Activated naive CD4-positive, alpha-beta T cell treated with anti-CD3 and anti-CD28 coated beads for 36 hours (primary cell): ENCODE data around the gene NALCN. TPM values are rescaled to one million over a fixed set of nuclear protein-coding genes. Genes with fewer than 3 reads are reported as not detected.

Experiments used
- CTCF ChIA-PET: fragments of 350-600 bp; sonication (Branson Sonifier 250); formaldehyde crosslinking; loops from one replicate; lab custom pipeline; 2021; ENCODE audit warnings: antibody characterized with exemption; lab: Charles Lee
- DNase-seq: peaks from one replicate; pipeline ENCODE4 v3.0.0-alpha.2; 2020
- H3K27ac Mint-ChIP-seq: one replicate; pipeline ENCODE4 v1.8.0; 2021; ENCODE audit warnings: mild to moderate bottlenecking, mixed read lengths
- H3K27me3 Mint-ChIP-seq: one replicate; pipeline ENCODE4 v1.8.0; 2021; ENCODE audit warnings: low read depth, mixed read lengths
- H3K36me3 Mint-ChIP-seq: one replicate; pipeline ENCODE4 v1.8.0; 2021; ENCODE audit warnings: low read depth, mixed read lengths
- H3K4me1 Mint-ChIP-seq: one replicate; pipeline ENCODE4 v1.8.0; 2021; ENCODE audit warnings: low read depth, mixed read lengths
- H3K4me3 Mint-ChIP-seq: one replicate; pipeline ENCODE4 v1.8.0; 2021; ENCODE audit warnings: mild to moderate bottlenecking, moderate library complexity, mixed read lengths
- H3K9me3 Mint-ChIP-seq: one replicate; pipeline ENCODE4 v1.8.0; 2021; ENCODE audit warnings: mixed read lengths
- intact Hi-C: fragments of 100-400 bp; cut with micrococcal nuclease; formaldehyde crosslinking; loops from one replicate; pipeline ENCODE4 v1.15.1; 2023
- total RNA-seq, 2 experiments: library from RNA; stranded (reverse); gene quantifications; one replicate each; pipeline ENCODE4 v1.2.3, GENCODE V29; 2021

NALCN gene
- total RNA-seq, 2 experiments from 2014 or later: not detected

DNA sequence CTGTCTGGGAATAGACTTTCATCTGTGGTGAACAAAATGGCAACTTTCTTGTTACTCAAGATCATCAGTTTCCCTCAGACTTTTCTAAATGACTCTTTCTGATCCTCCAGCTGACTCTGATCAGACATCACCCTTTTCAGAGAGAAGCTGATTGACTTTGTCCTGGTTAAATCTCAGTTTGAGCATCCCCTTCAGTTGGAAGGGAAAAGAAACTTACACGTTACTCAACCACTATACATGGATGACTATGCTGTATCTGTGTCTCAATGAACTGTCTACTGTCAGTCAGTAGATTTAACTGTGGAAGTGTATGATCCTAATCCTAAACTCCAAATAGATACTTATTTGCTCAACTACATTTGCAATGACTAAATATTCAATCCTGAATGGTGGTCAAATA, 118.5 kb downstream of the NALCN start:
- no peak overlapping the region for H3K27ac Mint-ChIP-seq
- no peaks in the 10 kb centered on the region for H3K27me3 Mint-ChIP-seq
- H3K9me3 Mint-ChIP-seq: peaks cover 6% of the 10 kb centered on the region
- no peaks in the 10 kb centered on the region for H3K36me3 Mint-ChIP-seq
- no peaks in the 10 kb centered on the region for H3K4me1 Mint-ChIP-seq
- no peak for DNase-seq
- CTCF ChIA-PET: interaction anchor here (1.3 kb wide), 1 partner anchor 142 kb away, joined by 4 read pairs; no protein-coding TSS in a partner anchor
- H3K4me3 Mint-ChIP-seq: no peak overlapping the region
- intact Hi-C loops: loop anchor here (1.0 kb wide), 1 partner anchor 147 kb away; no protein-coding TSS in a partner anchor

GRCh38 chr13:101292711-101293110, 123.6 kb downstream of the NALCN start:
- no peaks in the 10 kb centered on the region for H3K36me3 Mint-ChIP-seq
- intact Hi-C loops: no loop called here
- H3K27me3 Mint-ChIP-seq: peaks cover 10% of the 10 kb centered on the region
- CTCF ChIA-PET: no interaction called here
- no peak overlapping the region for H3K4me3 Mint-ChIP-seq
- no peak for DNase-seq
- no peak overlapping the region for H3K27ac Mint-ChIP-seq
- no peaks in the 10 kb centered on the region for H3K4me1 Mint-ChIP-seq
- H3K9me3 Mint-ChIP-seq: peaks cover 6% of the 10 kb centered on the region

- no peaks in the 10 kb centered on the region for H3K4me1 Mint-ChIP-seq
Observed at GRCh38 chr13:101291646-101292515, 124.4 kb downstream of the NALCN start.

DNA sequence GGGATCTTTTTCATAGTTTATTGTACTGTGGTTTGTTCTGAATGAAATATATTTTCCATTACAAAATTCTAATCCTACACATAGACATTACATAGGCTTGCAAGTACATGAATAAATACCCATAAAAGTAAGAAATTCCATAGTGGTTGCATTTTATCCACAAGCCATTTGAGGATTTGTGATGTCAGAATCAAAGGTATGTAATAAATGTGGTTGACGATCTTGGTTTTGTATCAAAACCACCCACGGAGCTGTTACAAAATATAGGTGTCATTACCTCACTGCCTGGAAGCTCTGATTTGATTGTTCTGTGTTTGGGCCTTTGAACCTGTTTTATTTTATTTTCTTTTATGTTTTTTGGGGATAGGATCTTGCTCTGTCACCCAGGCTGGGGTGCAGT, 125.1 kb downstream of the NALCN start:
- H3K27ac Mint-ChIP-seq: no peak overlapping the region

More at GRCh38 chr13:101291646-101292515, 124.4 kb downstream of the NALCN start:
- peaks cover 6% of the 10 kb centered on the region for H3K9me3 Mint-ChIP-seq
- H3K36me3 Mint-ChIP-seq: no peaks in the 10 kb centered on the region
- H3K4me3 Mint-ChIP-seq: no peak overlapping the region
- CTCF ChIA-PET: no interaction called here
- no peak for DNase-seq
- peaks cover 10% of the 10 kb centered on the region for H3K27me3 Mint-ChIP-seq
- H3K27ac Mint-ChIP-seq: no peak overlapping the region
- intact Hi-C loops: no loop called here

DNA sequence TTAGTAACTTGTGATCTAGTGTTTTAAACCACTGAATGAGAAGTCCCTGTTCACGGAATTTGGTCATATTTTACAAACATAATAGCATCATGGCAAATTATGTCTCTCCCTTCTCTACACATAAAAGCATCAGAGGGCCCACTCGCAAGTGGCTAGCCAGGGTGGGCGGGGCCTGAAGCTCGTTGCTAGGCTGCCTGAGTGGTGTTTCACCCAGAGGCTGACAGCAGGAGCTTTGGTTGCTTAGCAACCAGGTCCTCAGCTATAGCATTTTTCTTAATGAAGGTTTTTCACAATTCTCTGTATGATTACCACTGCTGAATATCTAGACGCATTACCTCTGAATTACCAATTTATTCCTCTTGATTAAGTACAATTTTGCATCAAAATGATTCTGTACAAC, 126.5 kb downstream of the NALCN start:
- intact Hi-C loops: no loop called here
- H3K27ac Mint-ChIP-seq: no peak overlapping the region
- peaks cover 12% of the 10 kb centered on the region for H3K27me3 Mint-ChIP-seq
- no peaks in the 10 kb centered on the region for H3K4me1 Mint-ChIP-seq
- no peak for DNase-seq
- no peak overlapping the region for H3K4me3 Mint-ChIP-seq
- CTCF ChIA-PET: no interaction called here
- H3K36me3 Mint-ChIP-seq: no peaks in the 10 kb centered on the region
- peaks cover 2% of the 10 kb centered on the region for H3K9me3 Mint-ChIP-seq

More for the DNA sequence above, 125.1 kb downstream of the NALCN start:
- intact Hi-C loops: no loop called here
- DNase-seq: no peak
- CTCF ChIA-PET: no interaction called here
- Mint-ChIP-seq H3K36me3 (no peaks in the 10 kb centered on the region), H3K4me3 (no peak overlapping the region), H3K4me1 (no peaks in the 10 kb centered on the region), H3K9me3 (peaks cover 5% of the 10 kb centered on the region), H3K27me3 (peaks cover 12% of the 10 kb centered on the region)

GRCh38 chr13:101283782-101284181, 132.5 kb downstream of the NALCN start:
- no peaks in the 10 kb centered on the region for H3K36me3 Mint-ChIP-seq
- H3K9me3 Mint-ChIP-seq: no peaks in the 10 kb centered on the region
- CTCF ChIA-PET: no interaction called here
- no peak overlapping the region for H3K4me3 Mint-ChIP-seq
- DNase-seq: no peak
- H3K4me1 Mint-ChIP-seq: no peaks in the 10 kb centered on the region
- H3K27ac Mint-ChIP-seq: no peak overlapping the region
- peaks cover 8% of the 10 kb centered on the region for H3K27me3 Mint-ChIP-seq
- intact Hi-C loops: no loop called here

- no peaks in the 10 kb centered on the region for H3K9me3 Mint-ChIP-seq
- no peaks in the 10 kb centered on the region for H3K4me1 Mint-ChIP-seq
- intact Hi-C loops: no loop called here
- H3K27me3 Mint-ChIP-seq: peaks cover 8% of the 10 kb centered on the region
- no peak overlapping the region for H3K27ac Mint-ChIP-seq
- H3K4me3 Mint-ChIP-seq: no peak overlapping the region
- no peaks in the 10 kb centered on the region for H3K36me3 Mint-ChIP-seq
- CTCF ChIA-PET: no interaction called here
- DNase-seq: no peak
Observed at GRCh38 chr13:101272886-101273285, 143.4 kb downstream of the NALCN start.

DNA sequence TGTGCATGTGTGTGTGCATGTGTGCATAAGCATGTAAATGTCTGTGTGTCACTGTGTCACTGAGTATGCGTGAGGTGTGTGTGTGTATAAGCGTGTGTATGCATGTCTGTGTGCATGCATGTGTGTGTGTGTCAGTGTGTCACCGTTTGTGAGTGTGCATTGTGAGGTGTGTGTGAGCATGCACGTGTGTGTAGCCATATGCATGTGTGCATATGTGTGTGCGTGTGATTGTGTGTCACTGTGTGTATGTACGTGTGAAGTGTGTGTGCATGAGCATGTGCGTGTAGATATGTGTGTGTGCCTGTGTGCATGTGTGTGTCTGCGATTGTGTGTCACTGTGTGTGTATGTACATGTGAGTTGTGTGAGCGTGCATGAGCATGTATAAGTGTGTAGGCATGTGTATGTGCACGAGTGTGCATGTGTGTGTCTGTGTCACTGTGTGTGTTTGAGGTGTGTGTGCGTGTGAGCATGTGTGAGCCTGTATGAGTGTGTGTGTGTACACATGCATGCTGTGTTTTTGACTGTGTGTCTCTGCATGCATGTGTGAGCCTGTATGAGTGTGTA, 144.5 kb downstream of the NALCN start:
- intact Hi-C loops: no loop called here
- Mint-ChIP-seq H3K4me3 (no peak overlapping the region), H3K27ac (no peak overlapping the region), H3K36me3 (no peaks in the 10 kb centered on the region), H3K9me3 (no peaks in the 10 kb centered on the region), H3K4me1 (no peaks in the 10 kb centered on the region), H3K27me3 (peaks cover 8% of the 10 kb centered on the region)
- CTCF ChIA-PET: no interaction called here
- DNase-seq: no peak

DNA sequence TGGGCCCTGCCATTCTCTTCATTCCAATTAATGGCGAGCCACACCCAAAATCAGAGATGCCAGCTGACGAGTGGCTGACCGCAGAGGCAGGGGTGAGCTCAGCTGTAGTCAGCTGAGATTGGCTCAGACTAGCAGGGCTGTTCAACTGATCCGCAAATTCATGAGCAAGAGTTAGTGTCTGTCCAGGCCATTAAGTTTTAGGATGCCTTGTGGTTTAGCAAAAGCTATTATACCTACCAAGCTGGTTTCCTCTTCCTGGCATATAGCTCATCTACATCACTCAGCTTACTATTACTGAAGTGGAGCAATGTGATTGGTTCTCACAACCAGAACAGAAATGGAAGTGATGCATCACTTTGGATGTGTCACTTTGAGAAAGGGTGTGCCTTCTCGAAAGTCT, 148.7 kb downstream of the NALCN start:
- H3K27me3 Mint-ChIP-seq: peaks cover 3% of the 10 kb centered on the region
- intact Hi-C loops: no loop called here
- CTCF ChIA-PET: interaction anchor here (1.3 kb wide), 1 partner anchor 123 kb away, joined by 3 read pairs; no protein-coding TSS in a partner anchor

DNA sequence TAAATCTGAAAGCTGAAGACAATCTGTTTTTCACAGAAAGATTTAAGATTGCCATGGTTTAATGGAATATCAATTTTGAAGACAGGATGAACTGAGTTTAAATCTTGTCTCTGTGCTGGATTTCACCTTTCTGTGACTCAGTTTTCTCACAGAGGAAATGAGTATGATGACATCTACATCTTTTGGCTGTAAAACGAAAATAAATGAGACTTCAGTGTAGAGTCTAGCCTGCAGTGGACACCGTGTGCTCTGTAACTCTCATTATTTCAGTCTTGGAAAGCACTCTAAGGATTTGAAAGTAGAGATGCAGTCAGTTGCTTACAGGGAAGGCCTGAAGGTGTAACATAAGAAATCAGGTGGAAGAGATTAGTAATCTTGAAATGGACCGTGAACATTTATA, 150.4 kb downstream of the NALCN start:
- intact Hi-C loops: no loop called here
- Mint-ChIP-seq H3K4me3 (no peak overlapping the region), H3K36me3 (peaks cover 1% of the 10 kb centered on the region), H3K4me1 (no peaks in the 10 kb centered on the region), H3K27ac (no peak overlapping the region), H3K9me3 (no peaks in the 10 kb centered on the region), H3K27me3 (peaks cover 8% of the 10 kb centered on the region)
- DNase-seq: no peak
- CTCF ChIA-PET: no interaction called here

More for the DNA sequence above, 148.7 kb downstream of the NALCN start:
- Mint-ChIP-seq H3K4me1 (no peaks in the 10 kb centered on the region), H3K27ac (no peak overlapping the region), H3K9me3 (no peaks in the 10 kb centered on the region), H3K4me3 (no peak overlapping the region), H3K36me3 (no peaks in the 10 kb centered on the region)
- DNase-seq: no peak

DNA sequence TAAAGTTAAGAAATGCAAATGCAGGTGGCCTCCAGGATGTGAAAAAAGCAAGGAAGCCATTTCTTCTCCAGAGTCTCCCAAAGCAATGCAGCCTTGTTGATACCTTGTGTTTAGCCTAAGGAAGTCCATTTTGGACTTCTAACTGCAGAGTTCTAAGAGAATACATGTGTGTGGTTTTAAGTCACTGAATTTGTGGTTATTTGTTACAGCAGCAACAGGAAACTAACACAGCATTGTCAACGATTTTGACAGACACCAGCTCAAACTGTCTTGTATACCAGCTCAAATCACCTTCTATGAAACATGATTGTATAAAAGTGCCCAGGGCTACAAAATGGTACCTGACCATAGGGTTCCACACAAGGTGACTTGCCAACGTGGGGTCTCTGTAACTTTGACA, 151.4 kb downstream of the NALCN start:
- peaks cover 8% of the 10 kb centered on the region for H3K27me3 Mint-ChIP-seq
- intact Hi-C loops: no loop called here
- CTCF ChIA-PET: no interaction called here
- no peak overlapping the region for H3K27ac Mint-ChIP-seq
- peaks cover 1% of the 10 kb centered on the region for H3K36me3 Mint-ChIP-seq
- H3K4me3 Mint-ChIP-seq: no peak overlapping the region
- H3K9me3 Mint-ChIP-seq: no peaks in the 10 kb centered on the region
- DNase-seq: no peak
- H3K4me1 Mint-ChIP-seq: no peaks in the 10 kb centered on the region

DNA sequence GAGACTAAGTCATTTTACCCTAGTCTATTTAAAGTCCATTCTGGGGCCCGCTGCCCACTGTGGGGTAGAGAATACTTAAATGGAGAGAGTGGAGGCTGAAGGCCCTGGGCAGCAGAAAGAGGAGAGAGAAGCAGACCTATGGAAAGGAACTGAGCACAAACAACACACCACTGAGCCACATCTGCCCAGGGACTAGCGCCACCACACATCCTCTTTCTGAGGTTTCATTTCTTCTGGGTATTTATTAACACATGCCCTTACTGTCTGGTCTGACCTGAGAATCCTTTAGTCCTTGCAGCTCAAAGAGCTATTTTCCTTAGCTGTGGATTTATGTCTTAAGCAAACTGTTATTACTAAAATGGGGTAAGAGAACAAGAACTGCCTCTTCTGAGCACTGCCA, 154.0 kb downstream of the NALCN start:
- H3K27me3 Mint-ChIP-seq: peaks cover 4% of the 10 kb centered on the region
- intact Hi-C loops: no loop called here
- H3K36me3 Mint-ChIP-seq: peaks cover 1% of the 10 kb centered on the region
- no peaks in the 10 kb centered on the region for H3K9me3 Mint-ChIP-seq
- no peak overlapping the region for H3K4me3 Mint-ChIP-seq
- CTCF ChIA-PET: no interaction called here
- no peak for DNase-seq
- peaks cover 2% of the 10 kb centered on the region for H3K4me1 Mint-ChIP-seq
- H3K27ac Mint-ChIP-seq: no peak overlapping the region

DNA sequence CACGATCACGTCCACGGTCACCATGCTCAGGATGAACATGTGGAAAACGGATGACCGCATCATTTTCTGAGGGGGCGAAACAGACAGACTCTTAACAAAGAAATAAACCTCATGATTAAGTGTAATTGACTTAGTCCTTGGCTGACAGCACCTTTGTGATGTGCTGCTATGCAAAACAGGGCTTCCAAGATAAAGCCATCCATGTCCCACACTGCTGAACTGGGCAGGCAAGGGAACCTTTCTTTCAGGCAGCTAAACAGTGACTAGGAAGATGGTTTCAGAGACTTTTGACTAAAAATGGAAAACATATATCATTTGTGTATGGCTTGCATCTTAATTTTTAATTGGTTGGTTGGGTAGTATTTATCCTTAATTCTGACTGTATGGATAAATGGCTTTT, 157.8 kb downstream of the NALCN start:
- DNase-seq: no peak
- Mint-ChIP-seq H3K27ac (no peak overlapping the region), H3K4me3 (no peak overlapping the region), H3K9me3 (no peaks in the 10 kb centered on the region), H3K36me3 (peaks cover 1% of the 10 kb centered on the region), H3K4me1 (peaks cover 2% of the 10 kb centered on the region), H3K27me3 (peaks cover 4% of the 10 kb centered on the region)
- CTCF ChIA-PET: no interaction called here
- intact Hi-C loops: loop anchor here (5.0 kb wide), 1 partner anchor 369 kb away; no protein-coding TSS in a partner anchor
